SU-DHL-6 (cell line): ENCODE results near the gene ZNF142.

Experiments used
- CTCF ChIP-seq: fragments of 200-600 bp; sonication (generic); IDR thresholded peaks from one replicate; pipeline ENCODE4 v1.5.1; 2017; ENCODE audit warnings: antibody characterized with exemption, mild to moderate bottlenecking, low read length, moderate library complexity; ENCODE audit not compliant: insufficient read depth, poor library complexity, severe bottlenecking
- EZH2phosphoT487 ChIP-seq: fragments of 200-600 bp; sonication (generic), shearing (Covaris generic); conservative IDR thresholded peaks from 2 replicates; pipeline ENCODE4 v1.6.1; 2018; ENCODE audit warnings: mild to moderate bottlenecking, antibody characterized with exemption, low read length, moderate library complexity, mixed read lengths

GRCh38 chr2:218618102-218618860 lies 41.1 kb downstream of the ZNF142 start:
- TF ChIP-seq CTCF (no peak), EZH2phosphoT487 (no peak)
